ENCODE measurements around the gene ACOX2.

Gene ACOX2

DNA sequence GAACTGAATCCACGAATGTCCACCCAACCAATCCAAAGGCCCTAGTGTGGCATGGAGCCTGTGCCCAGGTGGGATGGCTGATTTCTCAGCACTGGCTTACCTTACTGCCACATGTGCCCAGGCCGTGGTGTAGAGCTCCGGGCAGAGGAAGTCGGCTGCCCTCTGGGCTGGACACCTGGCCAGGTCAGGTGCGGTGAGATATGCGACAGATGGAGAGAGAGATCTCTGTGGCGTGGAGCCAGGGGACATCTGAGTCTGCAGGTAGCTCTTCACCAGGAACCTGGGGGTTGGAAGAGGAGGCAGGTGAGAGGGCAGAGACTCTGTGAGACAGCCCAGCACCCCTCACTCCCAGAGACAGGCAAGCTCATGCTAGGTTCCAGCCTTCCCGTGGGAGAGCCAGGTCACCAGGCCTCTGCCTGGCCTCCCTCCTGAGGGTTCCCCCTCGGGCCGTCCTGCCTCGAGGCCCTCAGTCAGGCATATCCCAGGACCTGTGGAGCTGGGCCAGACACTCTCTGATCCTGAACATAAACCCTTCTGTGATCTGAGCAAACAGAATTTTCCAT, 12.6 kb downstream of the ACOX2 start:
- no peaks in the 10 kb centered on the region for H3K36me3 ChIP-seq (ENCODE audit: insufficient read depth, low read length)

DNA sequence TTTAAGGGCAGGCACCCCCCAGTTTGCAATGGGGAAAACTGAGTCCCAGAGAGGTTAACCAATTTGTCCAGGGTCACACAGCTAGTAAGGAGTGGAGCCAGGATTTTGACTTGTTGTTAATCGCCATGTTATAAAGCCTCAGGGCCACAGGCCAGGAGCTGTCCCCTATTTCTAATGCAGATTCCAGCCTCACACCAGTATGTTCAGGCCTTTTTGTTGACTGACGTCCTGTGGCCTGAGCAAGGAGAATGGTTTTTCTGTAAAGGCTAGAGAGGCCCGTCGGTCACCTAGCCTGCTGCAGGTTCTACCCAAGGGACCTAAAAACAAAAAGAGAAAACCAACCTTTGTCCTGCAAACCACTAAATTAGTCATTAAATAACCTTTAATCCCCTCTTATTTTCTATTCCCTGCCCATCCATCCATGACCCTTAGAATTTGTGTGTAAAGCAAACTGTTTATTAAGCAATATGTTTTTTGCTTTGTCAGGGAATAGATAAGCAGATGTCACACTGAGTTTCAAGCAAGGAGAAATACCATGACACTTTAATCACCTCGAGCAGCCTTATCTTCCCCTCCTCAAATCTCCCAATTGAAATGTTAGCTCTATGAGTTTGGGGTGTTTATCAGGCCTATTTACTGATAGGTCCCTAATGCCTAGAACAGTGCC, 14.1 kb downstream of the ACOX2 start:
- no peaks in the 10 kb centered on the region for H3K27me3 ChIP-seq (ENCODE audit: insufficient read depth, low read length)
- peaks cover 2% of the 10 kb centered on the region for H3K9me3 ChIP-seq (ENCODE audit: low read length)
- H3K36me3 ChIP-seq (ENCODE audit: insufficient read depth, low read length), result no peaks in the 10 kb centered on the region
- H3K4me3 ChIP-seq (ENCODE audit: low read length), result no peak overlapping the region
- peaks cover 15% of the 10 kb centered on the region for H3K4me1 ChIP-seq (ENCODE audit: insufficient read depth, low read length)
- no peak overlapping the region for H2AFZ ChIP-seq (ENCODE audit: low read depth, low read length)

More for the DNA sequence above, 12.6 kb downstream of the ACOX2 start:
- no peaks in the 10 kb centered on the region for H3K27me3 ChIP-seq (ENCODE audit: insufficient read depth, low read length)
- peaks cover 12% of the 10 kb centered on the region for H3K4me1 ChIP-seq (ENCODE audit: insufficient read depth, low read length)
- H3K9me3 ChIP-seq (ENCODE audit: low read length), result peaks cover 2% of the 10 kb centered on the region
- H3K4me3 ChIP-seq (ENCODE audit: low read length), result no peak overlapping the region
- no peak overlapping the region for H2AFZ ChIP-seq (ENCODE audit: low read depth, low read length)

DNA sequence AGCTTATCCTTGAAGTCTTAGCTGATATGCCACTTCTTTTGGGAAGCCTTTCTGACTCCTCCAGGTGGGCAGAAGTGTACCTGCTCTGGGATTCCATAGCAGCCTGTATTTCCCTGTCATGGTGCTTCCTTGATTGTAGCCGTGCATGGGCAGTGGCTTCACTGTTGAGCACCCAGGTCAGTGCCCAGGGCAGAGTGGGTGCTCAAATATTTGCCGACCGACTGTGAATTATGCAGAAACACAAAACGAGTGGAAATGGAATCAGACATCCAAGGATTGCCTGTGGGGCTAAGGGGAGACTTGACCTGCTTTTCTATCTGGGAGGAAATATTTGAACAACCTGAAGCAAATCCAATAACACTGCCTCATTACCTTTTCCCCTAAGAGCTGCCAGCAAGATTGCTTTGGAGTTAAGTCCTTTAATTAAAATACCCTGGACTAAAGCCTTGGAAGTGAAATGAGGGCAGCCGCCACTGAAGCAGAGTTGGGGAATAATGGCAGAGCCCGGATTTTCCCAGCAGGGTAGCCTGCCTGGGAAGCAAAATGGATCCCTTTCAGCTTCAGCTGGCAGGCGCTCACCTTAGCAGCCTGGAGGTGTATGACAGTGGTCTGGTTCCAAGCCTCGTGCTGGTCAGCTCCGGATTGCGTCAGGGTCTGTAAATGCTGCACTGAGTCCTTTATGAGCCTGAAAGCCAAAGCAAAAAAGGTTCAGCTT, 14.9 kb downstream of the ACOX2 start:
- Histone ChIP-seq H3K4me1 (ENCODE audit: insufficient read depth, low read length) (peaks cover 15% of the 10 kb centered on the region), H2AFZ (ENCODE audit: low read depth, low read length) (no peak overlapping the region), H3K36me3 (ENCODE audit: insufficient read depth, low read length) (no peaks in the 10 kb centered on the region), H3K27me3 (ENCODE audit: insufficient read depth, low read length) (no peaks in the 10 kb centered on the region), H3K4me3 (ENCODE audit: low read length) (no peak overlapping the region), H3K9me3 (ENCODE audit: low read length) (peaks cover 2% of the 10 kb centered on the region)

DNA sequence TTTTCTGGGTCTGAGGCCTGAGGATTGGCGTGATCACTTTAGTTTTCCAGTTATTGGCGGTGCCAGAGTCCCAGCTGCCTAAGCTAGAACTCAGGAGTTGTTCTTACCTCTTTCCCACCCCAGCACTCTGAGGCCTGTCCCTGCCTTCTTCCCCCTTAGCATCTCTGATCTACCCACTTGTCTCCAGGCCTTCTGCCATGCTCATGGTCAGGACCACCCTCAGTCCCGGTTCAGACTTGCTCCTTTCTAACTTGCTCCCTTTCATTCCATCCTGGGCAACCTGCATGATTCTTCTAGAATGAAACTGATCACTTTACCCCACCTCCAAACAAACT, 15.7 kb downstream of the ACOX2 start:
- Histone ChIP-seq H3K4me3 (ENCODE audit: low read length) (no peak overlapping the region), H3K9me3 (ENCODE audit: low read length) (no peaks in the 10 kb centered on the region), H3K4me1 (ENCODE audit: insufficient read depth, low read length) (peaks cover 15% of the 10 kb centered on the region), H2AFZ (ENCODE audit: low read depth, low read length) (no peak overlapping the region), H3K36me3 (ENCODE audit: insufficient read depth, low read length) (no peaks in the 10 kb centered on the region), H3K27me3 (ENCODE audit: insufficient read depth, low read length) (no peaks in the 10 kb centered on the region)

DNA sequence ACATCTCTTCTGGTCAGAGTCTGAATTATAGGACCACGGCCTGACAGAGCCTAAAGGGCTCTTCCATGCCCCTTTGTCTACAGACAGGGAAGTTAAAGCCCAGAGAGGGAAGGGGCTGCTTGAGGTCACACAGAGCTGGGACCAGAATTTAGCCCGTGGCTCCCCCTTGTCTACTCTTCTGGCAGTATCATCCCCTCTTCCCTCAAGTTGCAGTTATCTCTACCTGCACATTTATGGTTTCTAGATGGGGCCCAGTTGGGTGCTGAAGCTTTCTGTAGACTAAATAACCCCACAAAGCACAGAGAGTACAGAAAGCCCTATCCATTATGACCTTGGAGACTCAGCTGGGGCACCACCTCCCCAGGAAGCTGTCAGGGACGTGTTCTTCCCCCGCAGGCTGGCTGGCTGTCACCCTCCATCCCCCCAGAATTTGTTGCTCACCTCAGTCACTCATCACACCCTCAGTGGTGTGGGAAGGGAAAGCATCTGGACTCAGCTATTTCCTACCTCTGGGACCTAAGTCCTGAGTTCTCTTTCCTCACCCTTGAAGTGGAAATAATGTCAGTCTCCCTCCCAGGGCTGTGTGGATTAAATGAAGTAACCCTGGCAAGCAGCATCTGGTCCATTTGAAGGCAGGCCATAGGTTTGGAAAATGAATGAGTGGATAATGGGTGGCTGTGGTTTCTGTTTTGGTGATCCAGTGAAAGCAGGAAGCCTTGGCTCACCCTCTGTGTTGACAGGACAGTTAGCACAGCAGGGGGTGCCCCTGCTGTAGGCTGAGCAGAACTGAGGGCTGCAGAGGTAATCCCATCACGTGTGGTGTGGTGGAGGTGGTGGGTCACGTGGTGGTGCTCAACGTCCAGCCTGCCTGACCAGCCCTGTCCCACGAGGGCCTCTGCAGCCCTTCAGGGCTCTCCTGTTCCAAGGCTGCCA, 16.3 kb downstream of the ACOX2 start:
- peaks cover 15% of the 10 kb centered on the region for H3K4me1 ChIP-seq (ENCODE audit: insufficient read depth, low read length)
- H3K9me3 ChIP-seq (ENCODE audit: low read length), result no peaks in the 10 kb centered on the region
- H3K27me3 ChIP-seq (ENCODE audit: insufficient read depth, low read length), result no peaks in the 10 kb centered on the region
- no peak overlapping the region for H2AFZ ChIP-seq (ENCODE audit: low read depth, low read length)
- no peaks in the 10 kb centered on the region for H3K36me3 ChIP-seq (ENCODE audit: insufficient read depth, low read length)
- no peak overlapping the region for H3K4me3 ChIP-seq (ENCODE audit: low read length)

DNA sequence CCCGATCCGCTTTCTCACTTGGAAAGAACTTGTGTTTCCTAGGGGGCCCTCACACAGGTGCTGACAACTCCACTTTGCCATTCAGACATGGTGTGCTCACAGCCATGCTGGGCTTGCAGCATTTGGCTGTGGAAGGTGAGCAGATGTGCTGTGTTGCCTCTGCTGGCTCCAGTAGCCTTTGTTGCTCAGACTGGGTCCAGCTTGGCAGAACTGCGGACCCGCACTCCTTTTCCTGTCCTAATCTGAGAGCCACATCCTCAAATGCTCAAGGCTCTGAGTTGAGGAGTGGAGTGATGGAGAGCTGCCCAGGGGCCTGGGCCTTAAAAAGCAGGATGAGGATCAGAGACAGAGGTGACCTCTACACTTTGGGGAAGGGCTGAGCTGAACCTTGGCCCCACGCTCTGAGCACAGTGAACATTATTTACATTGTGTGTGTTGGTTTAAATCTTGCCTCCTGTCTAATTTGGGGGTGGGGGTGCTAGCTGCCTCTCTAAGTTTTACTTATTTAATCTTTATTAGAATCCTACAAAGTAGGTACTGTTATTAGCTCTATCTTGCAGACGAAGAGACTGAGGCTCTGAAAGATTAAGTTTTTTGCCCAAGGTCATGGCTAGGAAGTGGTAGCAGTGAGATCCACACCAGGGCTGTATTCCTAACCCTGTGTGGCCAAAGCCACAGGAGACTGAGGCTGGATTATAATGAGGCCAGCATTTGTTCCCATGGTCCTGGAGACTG, 17.2 kb downstream of the ACOX2 start:
- H3K4me3 ChIP-seq (ENCODE audit: low read length), result no peak overlapping the region
- H2AFZ ChIP-seq (ENCODE audit: low read depth, low read length), result no peak overlapping the region
- no peaks in the 10 kb centered on the region for H3K36me3 ChIP-seq (ENCODE audit: insufficient read depth, low read length)
- no peaks in the 10 kb centered on the region for H3K9me3 ChIP-seq (ENCODE audit: low read length)
- peaks cover 15% of the 10 kb centered on the region for H3K4me1 ChIP-seq (ENCODE audit: insufficient read depth, low read length)
- H3K27me3 ChIP-seq (ENCODE audit: insufficient read depth, low read length), result no peaks in the 10 kb centered on the region

DNA sequence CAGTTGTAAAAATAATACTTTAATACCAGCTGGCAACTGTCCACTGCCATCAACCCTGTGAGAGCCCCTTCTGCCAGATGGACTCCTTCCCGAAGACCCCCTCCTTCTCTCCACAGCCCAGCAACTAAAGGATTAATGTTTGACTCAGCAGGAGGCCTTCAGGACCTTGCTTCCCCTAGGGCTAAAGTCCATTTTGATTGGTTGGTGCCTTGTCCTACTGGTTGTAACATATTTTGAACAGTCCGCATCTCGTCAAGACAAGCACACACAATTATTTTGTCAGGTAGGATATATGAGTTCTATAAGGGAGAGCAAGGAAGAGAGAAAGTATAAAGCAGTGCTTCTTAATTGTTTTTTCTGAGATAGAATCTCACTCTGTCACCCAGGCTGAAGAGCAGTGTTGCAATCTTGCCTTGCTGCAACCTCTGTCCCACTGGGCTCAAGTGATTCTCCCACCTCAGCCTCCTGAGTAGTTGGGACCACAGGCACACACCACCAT, 18.6 kb downstream of the ACOX2 start:
- Histone ChIP-seq H3K36me3 (ENCODE audit: insufficient read depth, low read length) (no peaks in the 10 kb centered on the region), H3K9me3 (ENCODE audit: low read length) (no peaks in the 10 kb centered on the region), H2AFZ (ENCODE audit: low read depth, low read length) (no peak overlapping the region), H3K27me3 (ENCODE audit: insufficient read depth, low read length) (no peaks in the 10 kb centered on the region), H3K4me1 (ENCODE audit: insufficient read depth, low read length) (peaks cover 15% of the 10 kb centered on the region), H3K4me3 (ENCODE audit: low read length) (no peak overlapping the region)

DNA sequence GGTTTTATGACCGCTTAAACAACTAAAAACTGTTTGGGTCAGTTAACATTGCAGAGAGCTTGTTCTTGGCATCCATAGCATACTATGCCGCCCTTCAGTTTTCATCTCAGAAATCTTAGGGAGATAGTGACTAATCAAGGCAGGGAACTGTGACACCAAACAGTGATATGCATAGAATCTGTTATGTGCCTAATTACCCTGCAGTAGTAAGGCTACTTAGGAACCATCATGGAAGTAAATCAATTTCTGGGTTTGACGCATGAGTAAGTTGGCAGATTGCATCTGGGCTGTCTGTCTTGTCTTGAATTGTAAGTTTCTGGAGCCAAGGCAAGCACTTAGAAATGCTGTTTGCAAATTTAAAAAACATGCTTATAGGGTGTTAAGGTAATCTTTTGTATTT, 22.6 kb downstream of the ACOX2 start:
- no peaks in the 10 kb centered on the region for H3K27me3 ChIP-seq (ENCODE audit: insufficient read depth, low read length)
- peaks cover 3% of the 10 kb centered on the region for H3K4me1 ChIP-seq (ENCODE audit: insufficient read depth, low read length)
- H3K4me3 ChIP-seq (ENCODE audit: low read length), result no peak overlapping the region
- H2AFZ ChIP-seq (ENCODE audit: low read depth, low read length), result no peak overlapping the region
- no peaks in the 10 kb centered on the region for H3K9me3 ChIP-seq (ENCODE audit: low read length)
- H3K36me3 ChIP-seq (ENCODE audit: insufficient read depth, low read length), result no peaks in the 10 kb centered on the region

DNA sequence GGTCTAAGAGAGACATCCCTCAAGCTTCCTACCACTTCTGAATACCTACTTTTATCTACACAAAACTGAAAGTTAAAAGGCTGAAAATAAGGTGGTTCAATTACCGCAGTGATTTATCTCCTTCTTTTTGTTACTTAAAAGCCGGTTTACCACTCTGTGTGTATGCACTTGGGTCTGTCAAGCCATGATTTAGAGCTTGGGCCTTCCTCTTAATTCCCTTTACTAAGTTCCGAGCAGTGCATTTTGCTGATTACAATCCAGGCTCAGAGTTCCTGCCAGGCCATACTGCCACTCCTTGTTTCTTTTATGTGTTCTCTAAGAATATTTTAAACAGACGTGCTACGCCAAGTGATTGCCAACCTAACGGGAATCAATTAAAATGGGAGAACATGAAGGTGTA, 28.6 kb downstream of the ACOX2 start:
- no peaks in the 10 kb centered on the region for H3K4me1 ChIP-seq (ENCODE audit: insufficient read depth, low read length)
- no peak overlapping the region for H2AFZ ChIP-seq (ENCODE audit: low read depth, low read length)
- no peaks in the 10 kb centered on the region for H3K9me3 ChIP-seq (ENCODE audit: low read length)
- H3K4me3 ChIP-seq (ENCODE audit: low read length), result no peak overlapping the region
- H3K27me3 ChIP-seq (ENCODE audit: insufficient read depth, low read length), result no peaks in the 10 kb centered on the region
- no peaks in the 10 kb centered on the region for H3K36me3 ChIP-seq (ENCODE audit: insufficient read depth, low read length)

DNA sequence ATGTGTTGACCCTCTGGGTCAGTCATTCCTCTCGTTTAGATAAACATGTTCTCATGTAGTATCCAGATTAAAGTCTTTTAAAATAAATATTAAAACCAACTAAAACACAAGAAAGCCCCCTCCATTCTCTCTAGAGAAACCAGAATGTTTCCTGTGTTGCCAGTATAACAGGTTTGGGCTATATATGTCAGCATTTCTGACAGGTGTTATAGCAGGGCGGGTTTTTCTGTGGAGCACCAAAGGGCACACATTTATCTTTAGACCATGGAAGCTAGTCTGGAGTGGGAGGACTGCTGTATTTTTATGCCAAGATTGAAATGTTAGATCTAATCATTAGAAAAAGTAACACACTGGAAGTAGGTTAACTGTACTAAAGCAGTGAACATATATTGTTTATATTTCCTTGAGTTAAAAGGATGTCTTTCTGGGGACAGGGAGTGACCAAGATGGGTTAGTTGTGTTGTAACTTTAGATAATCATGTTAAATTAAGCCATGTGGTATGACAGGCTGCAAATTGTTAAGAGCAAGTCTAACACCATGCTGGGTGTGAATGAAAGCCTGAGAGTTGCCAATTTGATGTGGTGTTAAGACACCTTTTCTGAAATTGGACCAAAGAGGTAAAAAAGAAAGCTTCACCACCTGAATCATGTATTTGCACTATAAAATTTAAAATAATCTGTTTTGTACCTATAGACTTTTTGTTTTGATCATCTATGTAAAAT, 29.5 kb downstream of the ACOX2 start:
- H3K36me3 ChIP-seq (ENCODE audit: insufficient read depth, low read length), result peaks cover 3% of the 10 kb centered on the region
- no peak overlapping the region for H3K4me3 ChIP-seq (ENCODE audit: low read length)
- no peak overlapping the region for H2AFZ ChIP-seq (ENCODE audit: low read depth, low read length)
- no peaks in the 10 kb centered on the region for H3K4me1 ChIP-seq (ENCODE audit: insufficient read depth, low read length)
- no peaks in the 10 kb centered on the region for H3K27me3 ChIP-seq (ENCODE audit: insufficient read depth, low read length)
- no peaks in the 10 kb centered on the region for H3K9me3 ChIP-seq (ENCODE audit: low read length)

DNA sequence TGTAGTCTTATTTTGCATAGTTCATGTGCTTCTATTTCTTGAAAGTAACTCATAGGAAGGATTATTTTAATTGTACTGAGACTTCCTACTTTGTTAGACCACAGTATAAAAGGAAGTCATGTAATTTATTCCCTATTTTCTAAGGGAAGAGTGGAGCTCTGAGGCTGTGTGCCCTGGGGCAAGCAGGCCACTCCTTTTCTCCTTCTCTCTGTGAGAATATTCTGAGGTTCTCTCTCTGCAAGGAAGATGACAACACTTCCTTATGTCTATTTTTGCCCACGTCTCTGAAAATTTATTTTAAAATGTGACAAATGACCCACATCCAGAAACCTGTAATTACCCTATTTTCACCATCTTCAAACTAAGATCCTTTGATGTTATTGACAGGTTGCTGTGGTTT, 34.1 kb downstream of the ACOX2 start:
- Histone ChIP-seq H3K9me3 (ENCODE audit: low read length) (peaks cover 4% of the 10 kb centered on the region), H3K4me3 (ENCODE audit: low read length) (no peak overlapping the region), H3K36me3 (ENCODE audit: insufficient read depth, low read length) (peaks cover 32% of the 10 kb centered on the region), H3K4me1 (ENCODE audit: insufficient read depth, low read length) (peaks cover 8% of the 10 kb centered on the region), H3K27me3 (ENCODE audit: insufficient read depth, low read length) (no peaks in the 10 kb centered on the region), H2AFZ (ENCODE audit: low read depth, low read length) (no peak overlapping the region)

DNA sequence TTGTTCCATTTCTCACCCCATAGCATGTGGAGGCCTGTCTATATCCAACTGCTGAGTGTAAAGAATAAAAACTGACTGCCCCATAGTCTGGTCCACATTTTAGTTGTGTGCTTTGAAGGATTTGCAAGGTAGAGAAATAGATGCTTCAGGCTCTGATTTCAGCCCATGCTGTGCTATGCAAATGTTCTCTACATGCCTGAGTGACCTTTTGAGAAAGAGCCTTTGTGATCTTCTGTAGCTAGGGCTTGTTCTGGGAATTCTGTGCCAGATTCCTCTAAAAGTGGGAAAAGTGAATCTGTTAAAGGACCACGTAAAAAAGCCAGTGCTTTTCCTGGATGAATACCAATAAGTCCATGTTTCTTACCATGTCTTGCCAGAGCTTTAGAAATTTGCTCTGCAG, 39.9 kb downstream of the ACOX2 start:
- H3K9me3 ChIP-seq (ENCODE audit: low read length), result peaks cover 4% of the 10 kb centered on the region
- H2AFZ ChIP-seq (ENCODE audit: low read depth, low read length), result no peak overlapping the region
- H3K4me3 ChIP-seq (ENCODE audit: low read length), result no peak overlapping the region
- no peaks in the 10 kb centered on the region for H3K27me3 ChIP-seq (ENCODE audit: insufficient read depth, low read length)
- H3K4me1 ChIP-seq (ENCODE audit: insufficient read depth, low read length), result peaks cover 57% of the 10 kb centered on the region
- H3K36me3 ChIP-seq (ENCODE audit: insufficient read depth, low read length), result peaks cover 26% of the 10 kb centered on the region

Measured in neuron (in vitro differentiated cells).